Measurements from ENCODE around the gene FRMD3.

- TF ChIP-seq YY1 (IDR thresholded peaks at IDR 0.05) (no peak), CTCF (IDR thresholded peaks at IDR 0.05; ENCODE audit: low read depth, low read length, missing input control) (no peak), TAF1 (conservative IDR thresholded peaks at IDR 0.05) (no peak), MAX (IDR thresholded peaks at IDR 0.05) (no peak), SP1 (IDR thresholded peaks at IDR 0.05) (no peak), RAD21 (IDR thresholded peaks at IDR 0.05) (no peak), GABPA (IDR thresholded peaks at IDR 0.05 in 1 of 2, conservative IDR thresholded peaks at IDR 0.05 in 1 of 2) (no peak), ATF3 (IDR thresholded peaks at IDR 0.05) (no peak)
These were observed 303.7 kb downstream of the FRMD3 start for GRCh38 chr9:83234541-83234940.
